NCI-H345 treated with DMSO at 0.1 percent for 48 hours (cell line): Measurements from ENCODE around the gene FBXW11.

ENCODE experiments used
- DNase-seq: peaks from one replicate; lab custom pipeline; 2025; ENCODE audit not compliant: unreplicated experiment; lab: John Stamatoyannopoulos, UW

The FBXW11 gene

GRCh38 chr5:172006321-172007174 lies at the start of gene FBXW11:
Gene FBXW11, minus strand, starts transcription at chr5:172006638. Its CDS starts 136 bp downstream, at chr5:172006502.
- peak; percentile 93 for DNase-seq

- no peak for DNase-seq
These were observed 49.6 kb upstream of the FBXW11 start for GRCh38 chr5:172055996-172056395.

GRCh38 chr5:172055421-172055820 lies 49.0 kb upstream of the FBXW11 start:
- no peak for DNase-seq

- DNase-seq: no peak
These were observed 48.2 kb upstream of the FBXW11 start for GRCh38 chr5:172054611-172055153.

- no peak for DNase-seq
These were observed 46.2 kb upstream of the FBXW11 start for GRCh38 chr5:172052450-172053236.

- no peak for DNase-seq
These were observed 45.4 kb upstream of the FBXW11 start for GRCh38 chr5:172051643-172052339.

- DNase-seq: no peak
These were observed 43.6 kb upstream of the FBXW11 start for GRCh38 chr5:172050080-172050479.

- no peak for DNase-seq
These were observed 42.9 kb upstream of the FBXW11 start for GRCh38 chr5:172049226-172049796.

GRCh38 chr5:172048539-172049101 lies 42.2 kb upstream of the FBXW11 start:
- no peak for DNase-seq

GRCh38 chr5:172048170-172048422 lies 41.7 kb upstream of the FBXW11 start:
- no peak for DNase-seq

- no peak for DNase-seq
These were observed 40.2 kb upstream of the FBXW11 start for GRCh38 chr5:172046593-172046992.

GRCh38 chr5:172045315-172045632 lies 38.8 kb upstream of the FBXW11 start:
- DNase-seq: no peak

- DNase-seq: no peak
These were observed 38.3 kb upstream of the FBXW11 start for GRCh38 chr5:172044631-172045314.

GRCh38 chr5:172043865-172044264 lies 37.4 kb upstream of the FBXW11 start:
- no peak for DNase-seq

- DNase-seq: no peak
These were observed 35.7 kb upstream of the FBXW11 start for GRCh38 chr5:172042183-172042582.

- no peak for DNase-seq
These were observed 31.7 kb upstream of the FBXW11 start for GRCh38 chr5:172038167-172038566.

- DNase-seq: no peak
These were observed 28.6 kb upstream of the FBXW11 start for GRCh38 chr5:172035049-172035448.

- no peak for DNase-seq
These were observed 25.5 kb upstream of the FBXW11 start for GRCh38 chr5:172031894-172032461.

- DNase-seq: no peak
These were observed 23.4 kb upstream of the FBXW11 start for GRCh38 chr5:172029876-172030275.

- no peak for DNase-seq
These were observed 21.7 kb upstream of the FBXW11 start for GRCh38 chr5:172028167-172028566.
